ENCODE measurements around the gene TKTL1. TPM values are rescaled to one million over a fixed set of nuclear protein-coding genes. Genes with fewer than 3 reads are reported as not detected.

TKTL1 gene
- total and polyA plus RNA-seq, 2 of the 8 experiments (the other 6 are each of a cell fraction or from before 2014, with no cell fraction given), result 0.05 TPM; not detected in 1

Other genes with a start within 250 kb of the TKTL1 start
- gene MECP2, start 198.1 kb upstream of the TKTL1 start, total RNA-seq (2021; fragmentation: NEBNext Ultra II Directional; extraction: Animal tissue kit (Norgen Biotek cat#: 25700)), result 32.0 and 32.4 TPM in 2 replicates
- 5.0 and 6.9 TPM in 2 replicates for gene MECP2, start 198.1 kb upstream of the TKTL1 start, polyA plus RNA-seq (2011; rRNA removed)
- not detected in 2 replicates for gene OPN1LW, start 151.6 kb upstream of the TKTL1 start, total RNA-seq (2021; fragmentation: NEBNext Ultra II Directional; extraction: Animal tissue kit (Norgen Biotek cat#: 25700))
- not detected in 2 replicates for gene OPN1LW, start 151.6 kb upstream of the TKTL1 start, polyA plus RNA-seq (2011; rRNA removed)
- not detected in 2 replicates for gene OPN1MW, start 113.2 kb upstream of the TKTL1 start, total RNA-seq (2021; fragmentation: NEBNext Ultra II Directional; extraction: Animal tissue kit (Norgen Biotek cat#: 25700))
- gene OPN1MW, start 113.2 kb upstream of the TKTL1 start, polyA plus RNA-seq (2011; rRNA removed), result 0.08 TPM in 1 of 2 replicates, not detected in the other
- gene OPN1MW2, start 76.0 kb upstream of the TKTL1 start, total RNA-seq (2021; fragmentation: NEBNext Ultra II Directional; extraction: Animal tissue kit (Norgen Biotek cat#: 25700)), result not detected in 2 replicates
- gene OPN1MW2, start 76.0 kb upstream of the TKTL1 start, polyA plus RNA-seq (2011; rRNA removed), result not detected in 2 replicates
- gene OPN1MW3, start 38.2 kb upstream of the TKTL1 start, total RNA-seq (2021; fragmentation: NEBNext Ultra II Directional; extraction: Animal tissue kit (Norgen Biotek cat#: 25700)), result not detected in 2 replicates
- gene OPN1MW3, start 38.2 kb upstream of the TKTL1 start, polyA plus RNA-seq (2011; rRNA removed), result not detected in 2 replicates
- not detected in 2 replicates for gene TEX28, start 671 bp upstream of the TKTL1 start, total RNA-seq (2021; fragmentation: NEBNext Ultra II Directional; extraction: Animal tissue kit (Norgen Biotek cat#: 25700))
- gene TEX28, start 671 bp upstream of the TKTL1 start, polyA plus RNA-seq (2011; rRNA removed), result not detected in 2 replicates
- 925 and 957 TPM in 2 replicates for gene FLNA, start 78.8 kb downstream of the TKTL1 start, total RNA-seq (2021; fragmentation: NEBNext Ultra II Directional; extraction: Animal tissue kit (Norgen Biotek cat#: 25700))
- gene FLNA, start 78.8 kb downstream of the TKTL1 start, polyA plus RNA-seq (2011; rRNA removed), result 315 and 451 TPM in 2 replicates
- gene EMD, start 83.5 kb downstream of the TKTL1 start, total RNA-seq (2021; fragmentation: NEBNext Ultra II Directional; extraction: Animal tissue kit (Norgen Biotek cat#: 25700)), result 104 and 109 TPM in 2 replicates
- 45.5 and 128 TPM in 2 replicates for gene EMD, start 83.5 kb downstream of the TKTL1 start, polyA plus RNA-seq (2011; rRNA removed)
- gene RPL10, start 102.6 kb downstream of the TKTL1 start, total RNA-seq (2021; fragmentation: NEBNext Ultra II Directional; extraction: Animal tissue kit (Norgen Biotek cat#: 25700)), result 2,633 and 2,739 TPM in 2 replicates
- 4,127 and 4,293 TPM in 2 replicates for gene RPL10, start 102.6 kb downstream of the TKTL1 start, polyA plus RNA-seq (2011; rRNA removed)
- gene DNASE1L1, start 113.5 kb downstream of the TKTL1 start, total RNA-seq (2021; fragmentation: NEBNext Ultra II Directional; extraction: Animal tissue kit (Norgen Biotek cat#: 25700)), result 8.7 and 10.3 TPM in 2 replicates
- 30.0 and 30.4 TPM in 2 replicates for gene DNASE1L1, start 113.5 kb downstream of the TKTL1 start, polyA plus RNA-seq (2011; rRNA removed)
- 23.9 and 25.3 TPM in 2 replicates for gene TAFAZZIN, start 115.7 kb downstream of the TKTL1 start, total RNA-seq (2021; fragmentation: NEBNext Ultra II Directional; extraction: Animal tissue kit (Norgen Biotek cat#: 25700))
- 28.6 and 42.8 TPM in 2 replicates for gene TAFAZZIN, start 115.7 kb downstream of the TKTL1 start, polyA plus RNA-seq (2011; rRNA removed)
- gene ATP6AP1, start 132.9 kb downstream of the TKTL1 start, total RNA-seq (2021; fragmentation: NEBNext Ultra II Directional; extraction: Animal tissue kit (Norgen Biotek cat#: 25700)), result 44.6 and 46.7 TPM in 2 replicates
- gene ATP6AP1, start 132.9 kb downstream of the TKTL1 start, polyA plus RNA-seq (2011; rRNA removed), result 80.8 and 87.8 TPM in 2 replicates
- 83.1 and 85.8 TPM in 2 replicates for gene GDI1, start 141.4 kb downstream of the TKTL1 start, total RNA-seq (2021; fragmentation: NEBNext Ultra II Directional; extraction: Animal tissue kit (Norgen Biotek cat#: 25700))
- 136 and 186 TPM in 2 replicates for gene GDI1, start 141.4 kb downstream of the TKTL1 start, polyA plus RNA-seq (2011; rRNA removed)
- 48.7 and 51.7 TPM in 2 replicates for gene FAM50A, start 148.3 kb downstream of the TKTL1 start, total RNA-seq (2021; fragmentation: NEBNext Ultra II Directional; extraction: Animal tissue kit (Norgen Biotek cat#: 25700))
- gene FAM50A, start 148.3 kb downstream of the TKTL1 start, polyA plus RNA-seq (2011; rRNA removed), result 30.7 and 37.2 TPM in 2 replicates
- gene PLXNA3, start 162.5 kb downstream of the TKTL1 start, total RNA-seq (2021; fragmentation: NEBNext Ultra II Directional; extraction: Animal tissue kit (Norgen Biotek cat#: 25700)), result 18.2 and 23.5 TPM in 2 replicates
- 10.7 and 23.5 TPM in 2 replicates for gene PLXNA3, start 162.5 kb downstream of the TKTL1 start, polyA plus RNA-seq (2011; rRNA removed)
- 44.2 and 44.5 TPM in 2 replicates for gene LAGE3, start 183.5 kb downstream of the TKTL1 start, total RNA-seq (2021; fragmentation: NEBNext Ultra II Directional; extraction: Animal tissue kit (Norgen Biotek cat#: 25700))
- 102 and 110 TPM in 2 replicates for gene LAGE3, start 183.5 kb downstream of the TKTL1 start, polyA plus RNA-seq (2011; rRNA removed)
- 31.7 and 34.2 TPM in 2 replicates for gene UBL4A, start 190.8 kb downstream of the TKTL1 start, total RNA-seq (2021; fragmentation: NEBNext Ultra II Directional; extraction: Animal tissue kit (Norgen Biotek cat#: 25700))
- 23.1 and 31.0 TPM in 2 replicates for gene UBL4A, start 190.8 kb downstream of the TKTL1 start, polyA plus RNA-seq (2011; rRNA removed)
- 6.8 and 8.2 TPM in 2 replicates for gene SLC10A3, start 194.8 kb downstream of the TKTL1 start, total RNA-seq (2021; fragmentation: NEBNext Ultra II Directional; extraction: Animal tissue kit (Norgen Biotek cat#: 25700))
- gene SLC10A3, start 194.8 kb downstream of the TKTL1 start, polyA plus RNA-seq (2011; rRNA removed), result 9.5 and 11.0 TPM in 2 replicates
- 16.2 and 21.7 TPM in 2 replicates for gene FAM3A, start 220.4 kb downstream of the TKTL1 start, total RNA-seq (2021; fragmentation: NEBNext Ultra II Directional; extraction: Animal tissue kit (Norgen Biotek cat#: 25700))
- gene FAM3A, start 220.4 kb downstream of the TKTL1 start, polyA plus RNA-seq (2011; rRNA removed), result 18.6 and 28.1 TPM in 2 replicates